Measurements from ENCODE around the gene GSX1. TPM values are rescaled to one million over a fixed set of nuclear protein-coding genes. Genes with fewer than 3 reads are reported as not detected.
A peak's percentile ranks its signal among the peaks of the same experiment; 100 is the strongest.
"Not testable (repeated sequence)": the region's sequence is repeated elsewhere in the genome, so short reads cannot be mapped to it uniquely, and the experiment has no call there.

GSX1 gene
- total and polyA plus RNA-seq, 9 of the 15 experiments (the other 6 are each of a cell fraction or from before 2014, with no cell fraction given) = not detected

- peaks cover 0 to 18% of the 10 kb centered on the region in 2 experiments; a peak in 2 of 5 replicates for H3K27me3 ChIP-seq (ENCODE audit: control insufficient read depth in 2 of 2, insufficient read depth in 2 of 2, low read length in 2 of 2)
- H3K79me2 ChIP-seq (ENCODE audit: control insufficient read depth, insufficient read depth, low read length); H3K27ac ChIP-seq (ENCODE audit: extremely low read depth, low read depth, low read length); H3K4me2 ChIP-seq (ENCODE audit: insufficient read depth, low read length); H3K9me1 ChIP-seq (ENCODE audit: control insufficient read depth, insufficient read depth, low read length); POLR2A ChIA-PET; H3K9ac ChIP-seq (ENCODE audit: insufficient read depth in 1 of 2, low read depth in 2 of 2, low read length in 2 of 2); intact Hi-C loops (cut with micrococcal nuclease); FAIRE-seq; CTCF ChIA-PET (ENCODE audit: low intra/inter-chr PET ratio); H3K9me3 ChIP-seq (replicated peaks; ENCODE audit: control insufficient read depth, insufficient read depth, low read depth, low read length); ATAC-seq; H2AFZ ChIP-seq (ENCODE audit: low read depth, low read length); H3K4me3 ChIP-seq; H3K36me3 ChIP-seq (ENCODE audit: control insufficient read depth, insufficient read depth, low read length); H3K4me1 ChIP-seq (replicated peaks in 1 of 2; ENCODE audit: control insufficient read depth in 2 of 2, insufficient read depth in 2 of 2, low read length in 2 of 2); H4K20me1 ChIP-seq (replicated peaks; ENCODE audit: control insufficient read depth, insufficient read depth, low read length); DNase-seq (ENCODE audit: extremely low read depth in 1 of 4, low spot score in 3 of 4); in situ Hi-C loops (cut with MboI); BruUV-seq (replicated peaks): not testable (repeated sequence)
- 0% methylated on average over 1 of the region's 2 CpGs for WGBS (ENCODE audit: insufficient coverage, low coverage, missing lambda C conversion rate)
These were observed 25.5 kb downstream of the GSX1 start for GRCh38 chr13:27817832-27818231.

- H3K4me3 ChIP-seq = no peak overlapping the region
- BruUV-seq (replicated peaks) = no TSS peak
- in situ Hi-C loops (cut with MboI) (loop anchor here (10.0 kb wide), 1 partner anchor 336 kb away; no protein-coding TSS in a partner anchor), intact Hi-C loops (cut with micrococcal nuclease) (no loop called here)
- H3K9me1 ChIP-seq (ENCODE audit: control insufficient read depth, insufficient read depth, low read length) = no peaks in the 10 kb centered on the region
- DNase-seq (ENCODE audit: extremely low read depth in 1 of 4, low spot score in 3 of 4) (no peak), ATAC-seq (no peak), FAIRE-seq (no peak)
- ChIA-PET POLR2A (interaction anchor here (0.7 kb wide), 1 partner anchor 204 kb away, joined by 3 read pairs; no protein-coding TSS in a partner anchor), CTCF (ENCODE audit: low intra/inter-chr PET ratio) (interaction anchor here (0.7 kb wide), 1 partner anchor 419 kb away, joined by 4 read pairs; no protein-coding TSS in a partner anchor)
- no peaks in the 10 kb centered on the region for H3K4me1 ChIP-seq (replicated peaks in 1 of 2; ENCODE audit: control insufficient read depth in 2 of 2, insufficient read depth in 2 of 2, low read length in 2 of 2)
- no peaks in the 10 kb centered on the region for H3K79me2 ChIP-seq (ENCODE audit: control insufficient read depth, insufficient read depth, low read length)
- WGBS (ENCODE audit: insufficient coverage, low coverage, missing lambda C conversion rate) = 1% methylated on average over 35 of the region's 46 CpGs
- H3K9ac ChIP-seq (ENCODE audit: insufficient read depth in 1 of 2, low read depth in 2 of 2, low read length in 2 of 2) = no peak overlapping the region
- no peaks in the 10 kb centered on the region for H3K9me3 ChIP-seq (replicated peaks; ENCODE audit: control insufficient read depth, insufficient read depth, low read depth, low read length)
- TF ChIP-seq ZEB2 (IDR thresholded peaks at IDR 0.05) (no peak), BRD4 (IDR thresholded peaks at IDR 0.05) (no peak), HDAC6 (IDR thresholded peaks at IDR 0.05; ENCODE audit: low read depth, low read length) (peak; percentile 98)
- no peak overlapping the region for H2AFZ ChIP-seq (ENCODE audit: low read depth, low read length)
- H3K27me3 ChIP-seq (ENCODE audit: control insufficient read depth in 2 of 2, insufficient read depth in 2 of 2, low read length in 2 of 2) = peaks cover 0 to 8% of the 10 kb centered on the region in 2 experiments; a peak in 1 of 5 replicates
- no peaks in the 10 kb centered on the region for H4K20me1 ChIP-seq (replicated peaks; ENCODE audit: control insufficient read depth, insufficient read depth, low read length)
- H3K27ac ChIP-seq (ENCODE audit: extremely low read depth, low read depth, low read length) = no peak overlapping the region
- no peaks in the 10 kb centered on the region for H3K36me3 ChIP-seq (ENCODE audit: control insufficient read depth, insufficient read depth, low read length)
- no peak overlapping the region for H3K4me2 ChIP-seq (ENCODE audit: insufficient read depth, low read length)
These were observed 28.5 kb downstream of the GSX1 start for GRCh38 chr13:27820524-27821482.

Data from K562 (cell line).